ENCODE measurements around the gene CELF2.

The CELF2 gene

DNA sequence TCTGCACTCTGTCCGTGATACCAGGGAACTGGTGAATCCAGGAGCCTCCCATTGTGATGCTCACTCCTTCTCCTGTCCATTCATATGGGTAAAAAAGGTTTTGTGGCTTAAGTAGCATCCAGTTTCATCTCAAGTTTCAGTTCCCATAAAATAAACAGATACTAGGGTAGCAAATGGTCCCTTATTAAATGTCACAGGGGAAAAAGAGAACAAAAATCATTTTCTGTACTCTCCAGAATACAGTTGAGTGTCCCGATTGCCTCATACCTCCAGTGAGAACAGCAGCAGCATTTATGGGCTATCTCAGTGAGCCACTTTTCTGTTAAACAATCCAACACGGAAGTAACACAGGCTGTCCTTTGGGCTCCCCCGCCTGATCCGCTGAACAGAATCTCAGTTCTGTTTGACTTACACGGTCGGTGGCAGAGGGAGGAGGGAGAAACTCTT, 179.6 kb downstream of the CELF2 start:
- H3K27me3 ChIP-seq (ENCODE audit: control insufficient read depth in 2 of 2, insufficient read depth in 2 of 2, low read length in 2 of 2): no peaks in the 10 kb centered on the region
- H3K4me1 ChIP-seq (ENCODE audit: control insufficient read depth in 2 of 2, insufficient read depth in 2 of 2, low read length in 2 of 2): peaks cover 9 to 13% of the 10 kb centered on the region in 2 donors
- H3K9me3 ChIP-seq (ENCODE audit: control insufficient read depth in 2 of 2, low read length in 2 of 2): no peaks in the 10 kb centered on the region
- peak overlapping the region in 1 of 2 donors; percentile 23 for H3K4me3 ChIP-seq (ENCODE audit: low read length in 2 of 2)
- H3K36me3 ChIP-seq (ENCODE audit: control insufficient read depth in 2 of 2, insufficient read depth in 2 of 2, low read length in 2 of 2): peaks cover 3 to 4% of the 10 kb centered on the region in 2 donors
- no peak overlapping the region for H3K27ac ChIP-seq (ENCODE audit: low read depth in 2 of 2, low read length in 2 of 2)
- no peak overlapping the region for H3K9ac ChIP-seq (ENCODE audit: low read depth in 1 of 2, low read length in 2 of 2)

DNA sequence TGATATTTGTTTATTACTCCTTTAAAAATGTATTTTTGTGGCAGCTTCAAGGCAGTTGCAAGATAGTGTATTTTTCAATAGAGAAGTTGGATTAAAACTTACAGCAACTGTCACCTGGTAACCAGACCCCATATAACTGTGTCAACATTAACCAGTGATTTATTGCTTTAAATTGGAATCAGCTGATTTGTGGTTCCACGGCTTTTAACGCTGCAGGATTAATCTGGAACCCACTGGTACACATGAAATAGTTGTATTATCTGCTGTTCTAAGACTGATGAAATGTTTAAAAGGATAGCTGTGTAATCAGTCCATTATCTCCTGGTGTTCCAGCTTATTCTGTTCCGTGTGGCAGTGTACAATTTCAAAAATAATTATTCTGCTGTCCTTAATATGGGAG, 180.2 kb downstream of the CELF2 start:
- Histone ChIP-seq H3K4me1 (ENCODE audit: control insufficient read depth in 2 of 2, insufficient read depth in 2 of 2, low read length in 2 of 2) (peaks cover 9 to 13% of the 10 kb centered on the region in 2 donors), H3K27ac (ENCODE audit: low read depth in 2 of 2, low read length in 2 of 2) (no peak overlapping the region), H3K27me3 (ENCODE audit: control insufficient read depth in 2 of 2, insufficient read depth in 2 of 2, low read length in 2 of 2) (no peaks in the 10 kb centered on the region), H3K9ac (ENCODE audit: low read depth in 1 of 2, low read length in 2 of 2) (no peak overlapping the region), H3K36me3 (ENCODE audit: control insufficient read depth in 2 of 2, insufficient read depth in 2 of 2, low read length in 2 of 2) (peaks cover 3 to 4% of the 10 kb centered on the region in 2 donors), H3K9me3 (ENCODE audit: control insufficient read depth in 2 of 2, low read length in 2 of 2) (no peaks in the 10 kb centered on the region), H3K4me3 (ENCODE audit: low read length in 2 of 2) (peak overlapping the region in 1 of 2 donors; percentile 23)

DNA sequence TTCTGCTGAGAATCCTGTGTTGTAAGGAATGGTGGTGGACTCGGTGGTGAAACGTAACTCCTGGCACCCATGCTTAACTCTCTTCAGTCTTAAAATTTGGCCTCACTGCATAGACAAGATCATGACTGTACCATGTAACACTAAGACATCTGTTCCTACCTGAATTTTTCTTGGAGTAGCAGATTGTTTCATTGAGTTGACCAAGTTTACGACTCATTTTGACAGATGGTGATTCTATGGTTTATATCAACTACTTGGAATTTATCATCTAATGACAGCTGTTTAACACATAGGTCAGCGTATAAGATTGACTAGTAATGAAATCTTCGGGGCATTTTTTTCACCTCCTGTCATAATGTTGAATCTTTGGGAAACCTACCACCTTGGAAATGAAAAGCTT, 184.2 kb downstream of the CELF2 start:
- H3K4me3 ChIP-seq (ENCODE audit: low read length in 2 of 2): no peak overlapping the region
- no peak overlapping the region for H3K27ac ChIP-seq (ENCODE audit: low read depth in 2 of 2, low read length in 2 of 2)
- H3K9ac ChIP-seq (ENCODE audit: low read depth in 1 of 2, low read length in 2 of 2): no peak overlapping the region
- peaks cover 9 to 12% of the 10 kb centered on the region in 2 donors for H3K4me1 ChIP-seq (ENCODE audit: control insufficient read depth in 2 of 2, insufficient read depth in 2 of 2, low read length in 2 of 2)
- no peaks in the 10 kb centered on the region for H3K9me3 ChIP-seq (ENCODE audit: control insufficient read depth in 2 of 2, low read length in 2 of 2)
- H3K27me3 ChIP-seq (ENCODE audit: control insufficient read depth in 2 of 2, insufficient read depth in 2 of 2, low read length in 2 of 2): no peaks in the 10 kb centered on the region
- peaks cover 0 to 3% of the 10 kb centered on the region in 2 donors for H3K36me3 ChIP-seq (ENCODE audit: control insufficient read depth in 2 of 2, insufficient read depth in 2 of 2, low read length in 2 of 2)

DNA sequence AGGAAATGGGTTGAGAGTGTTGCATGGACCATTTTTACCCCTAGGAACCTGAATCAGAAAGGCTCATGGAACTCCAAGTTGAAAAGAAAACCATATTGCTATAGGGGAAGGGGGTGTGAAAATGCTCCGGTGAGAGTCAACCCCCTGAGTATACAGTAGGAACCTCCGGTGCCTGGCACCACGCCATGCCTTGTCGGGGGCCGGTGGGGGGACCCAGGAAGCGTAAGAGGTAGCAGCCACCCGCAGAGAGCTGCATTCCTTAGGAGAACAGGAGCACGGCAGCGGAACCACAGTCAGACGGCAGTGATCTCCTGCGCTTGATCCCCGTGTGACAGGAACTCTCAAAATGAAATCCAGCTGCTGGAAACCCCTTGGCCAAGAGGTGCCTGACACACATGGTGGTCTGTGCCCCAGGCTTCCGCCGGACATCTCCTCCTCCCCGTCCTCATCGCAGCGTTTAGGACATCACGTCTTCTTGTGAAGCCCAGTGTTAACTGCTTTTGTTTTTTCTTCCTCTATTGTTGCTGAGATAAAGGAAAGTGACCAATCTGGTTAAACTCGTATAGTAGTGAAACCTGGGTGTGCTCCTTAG, 186.8 kb downstream of the CELF2 start:
- Histone ChIP-seq H3K27ac (ENCODE audit: low read depth in 2 of 2, low read length in 2 of 2) (no peak overlapping the region), H3K4me1 (ENCODE audit: control insufficient read depth in 2 of 2, insufficient read depth in 2 of 2, low read length in 2 of 2) (no peaks in the 10 kb centered on the region), H3K27me3 (ENCODE audit: control insufficient read depth in 2 of 2, insufficient read depth in 2 of 2, low read length in 2 of 2) (no peaks in the 10 kb centered on the region), H3K4me3 (ENCODE audit: low read length in 2 of 2) (no peak overlapping the region), H3K9me3 (ENCODE audit: control insufficient read depth in 2 of 2, low read length in 2 of 2) (no peaks in the 10 kb centered on the region), H3K36me3 (ENCODE audit: control insufficient read depth in 2 of 2, insufficient read depth in 2 of 2, low read length in 2 of 2) (peaks cover 0 to 3% of the 10 kb centered on the region in 2 donors), H3K9ac (ENCODE audit: low read depth in 1 of 2, low read length in 2 of 2) (no peak overlapping the region)

GRCh38 chr10:11205030-11205772, 187.5 kb downstream of the CELF2 start:
- H3K27me3 ChIP-seq (ENCODE audit: control insufficient read depth in 2 of 2, insufficient read depth in 2 of 2, low read length in 2 of 2): no peaks in the 10 kb centered on the region
- H3K27ac ChIP-seq (ENCODE audit: low read depth in 2 of 2, low read length in 2 of 2): no peak overlapping the region
- H3K9ac ChIP-seq (ENCODE audit: low read depth in 1 of 2, low read length in 2 of 2): no peak overlapping the region
- H3K36me3 ChIP-seq (ENCODE audit: control insufficient read depth in 2 of 2, insufficient read depth in 2 of 2, low read length in 2 of 2): peaks cover 0 to 3% of the 10 kb centered on the region in 2 donors
- H3K4me1 ChIP-seq (ENCODE audit: control insufficient read depth in 2 of 2, insufficient read depth in 2 of 2, low read length in 2 of 2): peaks cover 0 to 5% of the 10 kb centered on the region in 2 donors
- no peak overlapping the region for H3K4me3 ChIP-seq (ENCODE audit: low read length in 2 of 2)
- H3K9me3 ChIP-seq (ENCODE audit: control insufficient read depth in 2 of 2, low read length in 2 of 2): no peaks in the 10 kb centered on the region

- Histone ChIP-seq H3K9ac (ENCODE audit: low read depth in 1 of 2, low read length in 2 of 2) (no peak overlapping the region), H3K4me1 (ENCODE audit: control insufficient read depth in 2 of 2, insufficient read depth in 2 of 2, low read length in 2 of 2) (peaks cover 3 to 13% of the 10 kb centered on the region in 2 donors)
Observed at GRCh38 chr10:11206676-11207559, 189.2 kb downstream of the CELF2 start.

GRCh38 chr10:11207560-11207844, 189.8 kb downstream of the CELF2 start:
- H3K36me3 ChIP-seq (ENCODE audit: control insufficient read depth in 2 of 2, insufficient read depth in 2 of 2, low read length in 2 of 2): peaks cover 3% of the 10 kb centered on the region in 2 donors
- H3K27me3 ChIP-seq (ENCODE audit: control insufficient read depth in 2 of 2, insufficient read depth in 2 of 2, low read length in 2 of 2): no peaks in the 10 kb centered on the region
- H3K9me3 ChIP-seq (ENCODE audit: control insufficient read depth in 2 of 2, low read length in 2 of 2): no peaks in the 10 kb centered on the region
- no peak overlapping the region for H3K27ac ChIP-seq (ENCODE audit: low read depth in 2 of 2, low read length in 2 of 2)
- no peak overlapping the region for H3K4me3 ChIP-seq (ENCODE audit: low read length in 2 of 2)
- H3K9ac ChIP-seq (ENCODE audit: low read depth in 1 of 2, low read length in 2 of 2): no peak overlapping the region
- H3K4me1 ChIP-seq (ENCODE audit: control insufficient read depth in 2 of 2, insufficient read depth in 2 of 2, low read length in 2 of 2): peaks cover 3 to 13% of the 10 kb centered on the region in 2 donors

More at GRCh38 chr10:11206676-11207559, 189.2 kb downstream of the CELF2 start:
- Histone ChIP-seq H3K27ac (ENCODE audit: low read depth in 2 of 2, low read length in 2 of 2) (no peak overlapping the region), H3K9me3 (ENCODE audit: control insufficient read depth in 2 of 2, low read length in 2 of 2) (no peaks in the 10 kb centered on the region), H3K36me3 (ENCODE audit: control insufficient read depth in 2 of 2, insufficient read depth in 2 of 2, low read length in 2 of 2) (peaks cover 3% of the 10 kb centered on the region in 2 donors), H3K27me3 (ENCODE audit: control insufficient read depth in 2 of 2, insufficient read depth in 2 of 2, low read length in 2 of 2) (no peaks in the 10 kb centered on the region), H3K4me3 (ENCODE audit: low read length in 2 of 2) (no peak overlapping the region)

GRCh38 chr10:11208243-11208642, 190.6 kb downstream of the CELF2 start:
- no peak overlapping the region for H3K27ac ChIP-seq (ENCODE audit: low read depth in 2 of 2, low read length in 2 of 2)
- no peaks in the 10 kb centered on the region for H3K27me3 ChIP-seq (ENCODE audit: control insufficient read depth in 2 of 2, insufficient read depth in 2 of 2, low read length in 2 of 2)
- no peaks in the 10 kb centered on the region for H3K9me3 ChIP-seq (ENCODE audit: control insufficient read depth in 2 of 2, low read length in 2 of 2)
- H3K36me3 ChIP-seq (ENCODE audit: control insufficient read depth in 2 of 2, insufficient read depth in 2 of 2, low read length in 2 of 2): peaks cover 3% of the 10 kb centered on the region in 2 donors
- H3K9ac ChIP-seq (ENCODE audit: low read depth in 1 of 2, low read length in 2 of 2): no peak overlapping the region
- peaks cover 3 to 13% of the 10 kb centered on the region in 2 donors for H3K4me1 ChIP-seq (ENCODE audit: control insufficient read depth in 2 of 2, insufficient read depth in 2 of 2, low read length in 2 of 2)
- H3K4me3 ChIP-seq (ENCODE audit: low read length in 2 of 2): no peak overlapping the region

DNA sequence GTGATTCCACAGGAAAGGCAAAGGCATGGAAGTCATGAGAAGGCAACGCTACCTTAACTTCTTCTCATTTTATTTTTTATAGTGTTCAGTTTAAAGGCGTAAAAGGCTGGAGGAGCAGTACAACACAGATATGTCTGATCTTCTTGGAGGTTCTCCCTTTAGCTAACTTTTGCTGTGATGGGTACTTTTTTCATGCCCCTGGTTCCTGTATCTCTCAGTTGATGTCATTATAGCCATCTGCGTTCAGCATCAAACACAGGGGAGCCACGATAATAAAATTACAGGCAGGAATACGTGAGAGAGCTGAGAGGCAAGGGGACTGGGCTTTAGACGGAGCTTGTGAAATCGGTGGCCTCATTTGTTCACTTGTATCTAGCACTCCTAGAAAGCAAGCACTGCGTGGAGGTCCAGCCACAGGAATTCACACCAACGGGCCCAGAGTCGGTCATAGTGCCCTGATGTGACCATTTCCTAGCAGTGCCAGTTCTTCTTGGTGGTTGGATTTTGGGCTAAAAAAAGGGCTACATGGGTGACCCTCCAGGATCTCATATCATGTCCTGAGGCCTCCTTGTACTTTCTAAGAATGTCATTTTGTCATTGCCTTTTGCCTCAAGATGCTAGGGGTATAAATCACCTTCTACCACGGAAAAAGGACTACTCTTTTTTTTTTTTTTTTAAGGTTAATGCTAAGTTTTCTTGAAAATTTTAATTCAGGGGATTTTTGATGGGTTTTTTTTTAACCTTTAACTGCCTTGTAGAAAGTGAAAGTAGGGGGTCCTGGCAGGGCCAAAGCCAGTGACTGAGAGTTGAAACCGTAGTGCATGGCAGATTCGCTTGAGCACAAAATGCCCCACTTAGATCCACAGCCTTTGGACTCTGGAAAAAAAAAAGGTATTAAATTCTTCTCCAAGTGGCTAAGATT, 191.5 kb downstream of the CELF2 start:
- Histone ChIP-seq H3K4me1 (ENCODE audit: control insufficient read depth in 2 of 2, insufficient read depth in 2 of 2, low read length in 2 of 2) (peaks cover 3 to 13% of the 10 kb centered on the region in 2 donors), H3K4me3 (ENCODE audit: low read length in 2 of 2) (no peak overlapping the region), H3K27me3 (ENCODE audit: control insufficient read depth in 2 of 2, insufficient read depth in 2 of 2, low read length in 2 of 2) (no peaks in the 10 kb centered on the region), H3K27ac (ENCODE audit: low read depth in 2 of 2, low read length in 2 of 2) (no peak overlapping the region), H3K36me3 (ENCODE audit: control insufficient read depth in 2 of 2, insufficient read depth in 2 of 2, low read length in 2 of 2) (peaks cover 3% of the 10 kb centered on the region in 2 donors), H3K9me3 (ENCODE audit: control insufficient read depth in 2 of 2, low read length in 2 of 2) (no peaks in the 10 kb centered on the region), H3K9ac (ENCODE audit: low read depth in 1 of 2, low read length in 2 of 2) (no peak overlapping the region)

Data from mucosa of rectum (tissue), 2 donors.